ENCODE measurements around the gene ARHGEF7. TPM values are rescaled to one million over a fixed set of nuclear protein-coding genes. Genes with fewer than 3 reads are reported as not detected.

Gene ARHGEF7
- total RNA-seq, 1 donor from 2014 or later, result 64.6 TPM

GRCh38 chr13:111165241-111166010 lies 50.3 kb downstream of the ARHGEF7 start:
- H3K27me3 Mint-ChIP-seq (ENCODE audit: insufficient read depth, low read depth), result no peaks in the 10 kb centered on the region
- no peak overlapping the region for H3K4me3 Mint-ChIP-seq
- peaks cover 45% of the 10 kb centered on the region for H3K36me3 Mint-ChIP-seq
- Histone ChIP-seq H3K36me3 (no peaks in the 10 kb centered on the region), H3K9ac (no peak overlapping the region), H3K79me2 (ENCODE audit: low read depth) (peaks cover 100% of the 10 kb centered on the region), H3K27ac (no peak overlapping the region), H3K4me1 (peaks cover under 1% of the 10 kb centered on the region), H3K4me3 (no peak overlapping the region), H4K20me1 (ENCODE audit: low read depth) (peaks cover 70% of the 10 kb centered on the region), H3F3A (ENCODE audit: low read depth) (no peaks in the 10 kb centered on the region), H3K27me3 (no peaks in the 10 kb centered on the region), H2AFZ (replicated peaks) (no peak overlapping the region), H3K4me2 (no peak overlapping the region), H3K9me3 (ENCODE audit: low read depth) (no peaks in the 10 kb centered on the region)
- peaks cover 6% of the 10 kb centered on the region for H3K4me1 Mint-ChIP-seq
- DNase-seq (ENCODE audit: low spot score), result no peak
- no peak overlapping the region for H3K27ac Mint-ChIP-seq
- no peak for TF ChIP-seq EZH2phosphoT487 (IDR thresholded peaks at IDR 0.05)
- TF ChIP-seq CTCF (IDR thresholded peaks at IDR 0.05), result no peak
- no peak for TF ChIP-seq EZH2 (IDR thresholded peaks at IDR 0.05)
- peaks cover 2% of the 10 kb centered on the region for H3K9me3 Mint-ChIP-seq

- Histone ChIP-seq H3K36me3 (no peaks in the 10 kb centered on the region), H4K20me1 (ENCODE audit: low read depth) (peaks cover 72% of the 10 kb centered on the region), H3K4me3 (no peak overlapping the region), H3K27me3 (no peaks in the 10 kb centered on the region), H3K4me2 (no peak overlapping the region), H3K79me2 (ENCODE audit: low read depth) (peaks cover 99% of the 10 kb centered on the region), H3K4me1 (peaks cover 12% of the 10 kb centered on the region), H3K27ac (no peak overlapping the region), H3K9ac (no peak overlapping the region), H2AFZ (replicated peaks) (no peak overlapping the region), H3K9me3 (ENCODE audit: low read depth) (no peaks in the 10 kb centered on the region), H3F3A (ENCODE audit: low read depth) (no peaks in the 10 kb centered on the region)
- no peak for DNase-seq (ENCODE audit: low spot score)
- H3K4me1 Mint-ChIP-seq, result peaks cover 10% of the 10 kb centered on the region
- no peak for TF ChIP-seq EZH2phosphoT487 (IDR thresholded peaks at IDR 0.05)
- H3K36me3 Mint-ChIP-seq, result peaks cover 41% of the 10 kb centered on the region
- H3K9me3 Mint-ChIP-seq, result peaks cover 2% of the 10 kb centered on the region
- H3K27me3 Mint-ChIP-seq (ENCODE audit: insufficient read depth, low read depth), result no peaks in the 10 kb centered on the region
- H3K27ac Mint-ChIP-seq, result peak overlapping the region; percentile 44
- H3K4me3 Mint-ChIP-seq, result no peak overlapping the region
Observed at GRCh38 chr13:111166882-111167675, 52.0 kb downstream of the ARHGEF7 start.

- peaks cover 12% of the 10 kb centered on the region for H3K4me1 ChIP-seq
- H4K20me1 ChIP-seq (ENCODE audit: low read depth), result peaks cover 72% of the 10 kb centered on the region
- H3K36me3 ChIP-seq, result no peaks in the 10 kb centered on the region
- no peak overlapping the region for H2AFZ ChIP-seq (replicated peaks)
- Mint-ChIP-seq H3K27ac (no peak overlapping the region), H3K36me3 (peaks cover 42% of the 10 kb centered on the region), H3K9me3 (peaks cover 2% of the 10 kb centered on the region), H3K27me3 (ENCODE audit: insufficient read depth, low read depth) (no peaks in the 10 kb centered on the region), H3K4me1 (peaks cover 10% of the 10 kb centered on the region), H3K4me3 (no peak overlapping the region)
- peaks cover 99% of the 10 kb centered on the region for H3K79me2 ChIP-seq (ENCODE audit: low read depth)
- no peak overlapping the region for H3K4me3 ChIP-seq
- no peak for DNase-seq (ENCODE audit: low spot score)
- H3K9me3 ChIP-seq (ENCODE audit: low read depth), result no peaks in the 10 kb centered on the region
- no peak overlapping the region for H3K4me2 ChIP-seq
- H3F3A ChIP-seq (ENCODE audit: low read depth), result no peaks in the 10 kb centered on the region
- TF ChIP-seq EZH2 (IDR thresholded peaks at IDR 0.05) (no peak), EZH2phosphoT487 (IDR thresholded peaks at IDR 0.05) (no peak), CTCF (IDR thresholded peaks at IDR 0.05) (no peak)
- no peak overlapping the region for H3K27ac ChIP-seq
- H3K27me3 ChIP-seq, result no peaks in the 10 kb centered on the region
- H3K9ac ChIP-seq, result no peak overlapping the region
Observed at GRCh38 chr13:111168107-111168506, 53.0 kb downstream of the ARHGEF7 start.

All from neural progenitor cell (in vitro differentiated cells).